HepG2 (cell line): ENCODE results near the gene SGPP1. TPM values are rescaled to one million over a fixed set of nuclear protein-coding genes. Genes with fewer than 3 reads are reported as not detected.

Source experiments
- ATAC-seq: fragments of 200-7000 bp; cut with Tn5 transposase; 3 replicates; pipeline ENCODE4 v1.9.1; 2020; ENCODE audit warnings: mild to moderate bottlenecking, moderate library complexity
- BruUV-seq: library from RNA; stranded (reverse); fragments of 400-500 nt; replicated peaks from 2 replicates; lab custom pipeline; 2021; lab: Mats Ljungman, UMichigan
- CTCF ChIA-PET: fragments of 300-600 bp; formaldehyde crosslinking; extraction: SDS; loops from one replicate; lab custom pipeline; 2021; ENCODE audit warnings: low total read pairs, inconsistent platforms, low intra/inter-chr PET ratio; lab: Yijun Ruan, JAX
- POLR2A ChIA-PET: fragments of 350-600 bp; sonication (Branson Sonifier 250); formaldehyde crosslinking; loops from one replicate; lab custom pipeline; 2020; ENCODE audit warnings: antibody characterized with exemption, inconsistent platforms; lab: Yijun Ruan, JAX
- DNase-seq: peaks from one replicate; pipeline ENCODE4 v3.0.0-alpha.2; 2015; ENCODE audit warnings: low spot score
- FAIRE-seq: peaks from 3 replicates; lab custom pipeline; 2011; peaks lifted over from hg19 to GRCh38; lab: Jason Lieb, UNC
- H2AFZ ChIP-seq: one replicate; pipeline ENCODE4 v1.6.1; 2011; ENCODE audit warnings: low read length, inconsistent platforms
- H3K27ac ChIP-seq: fragments of 300-600 bp; 3 replicates; pipeline ENCODE4 v1.8.0; 2011; ENCODE audit warnings: mixed run types, mild to moderate bottlenecking, mixed read lengths, low read length, inconsistent platforms; ENCODE audit not compliant: insufficient read depth; ENCODE audit errors: extremely low read length
- H3K27me3 ChIP-seq, 2 experiments: fragments of 200-600 bp in 1 of 2; 2 replicates in 1 of 2; 3 replicates in 1 of 2; pipeline versions ENCODE4 v1.6.0 to v1.8.0; 2011; ENCODE audit warnings: low read length in 2 of 2, mild to moderate bottlenecking in 2 of 2, moderate library complexity in 2 of 2, inconsistent platforms in 1 of 2; ENCODE audit not compliant: insufficient read depth in 2 of 2, control insufficient read depth in 1 of 2
- H3K36me3 ChIP-seq, 2 experiments: fragments of 200-600 bp in 1 of 2; replicated peaks in 1 of 2; 2 replicates in 1 of 2; 3 replicates in 1 of 2; pipeline versions ENCODE4 v1.5.1 to v1.8.0; 2011; ENCODE audit warnings: low read length in 2 of 2, inconsistent platforms in 1 of 2; ENCODE audit not compliant: insufficient read depth in 2 of 2, control insufficient read depth in 1 of 2
- H3K4me1 ChIP-seq: 2 replicates; pipeline ENCODE4 v1.5.1; 2012; ENCODE audit warnings: low read length, inconsistent platforms; ENCODE audit not compliant: insufficient read depth
- H3K4me2 ChIP-seq: 2 replicates; pipeline ENCODE4 v1.6.0; 2011; ENCODE audit warnings: low read depth, low read length, inconsistent platforms
- H3K4me3 ChIP-seq, 3 experiments: fragments of 200-600 bp in 1 of 3; sonication (generic), shearing (Covaris generic) in 1 of 3; replicated peaks in 1 of 3; 2 replicates each; pipeline ENCODE4 v1.5.1; 2011 to 2016; ENCODE audit warnings: low read length in 3 of 3, inconsistent platforms in 2 of 3, low read depth in 2 of 3, mild to moderate bottlenecking in 2 of 3, control low read depth in 1 of 3, mixed read lengths in 1 of 3; ENCODE audit not compliant: insufficient read depth in 1 of 3
- H3K79me2 ChIP-seq: one replicate; pipeline ENCODE4 v1.6.1; 2011; ENCODE audit warnings: low read length, inconsistent platforms; ENCODE audit not compliant: insufficient read depth
- H3K9ac ChIP-seq: 2 replicates; pipeline ENCODE4 v1.6.0; 2011; ENCODE audit warnings: mild to moderate bottlenecking, low read depth, low read length, inconsistent platforms; ENCODE audit not compliant: insufficient read depth
- H3K9me3 ChIP-seq: 2 replicates; pipeline ENCODE4 v1.5.1; 2012; ENCODE audit warnings: mild to moderate bottlenecking, low read length
- H4K20me1 ChIP-seq: 2 replicates; pipeline ENCODE4 v1.6.0; 2011; ENCODE audit warnings: inconsistent platforms, mild to moderate bottlenecking, low read length, moderate library complexity; ENCODE audit not compliant: insufficient read depth
- ARID5B ChIP-seq: IDR thresholded peaks from 2 replicates; pipeline ENCODE4 v1.4.0; 2020; ENCODE audit warnings: mild to moderate bottlenecking, missing genetic modification reagents
- HMG20B ChIP-seq: conservative IDR thresholded peaks from 2 replicates; pipeline ENCODE4 v1.6.1; 2016; ENCODE audit warnings: missing genetic modification reagents, missing compliant biosample characterization
- NR2F2 ChIP-seq: IDR thresholded peaks from 2 replicates; pipeline ENCODE4 v1.6.1; 2012; ENCODE audit warnings: low read depth, inconsistent platforms, borderline replicate concordance
- NR2F6 ChIP-seq, 2 experiments: IDR thresholded peaks; 2 replicates each; pipeline ENCODE4 v1.6.1; 2016; ENCODE audit warnings: antibody characterized with exemption in 1 of 2, mild to moderate bottlenecking in 1 of 2
- RNF219 ChIP-seq: sonication (generic); formaldehyde crosslinking; IDR thresholded peaks from 2 replicates; pipeline ENCODE4 v1.5.0; 2020; ENCODE audit warnings: mild to moderate bottlenecking, missing genetic modification reagents
- WGBS: methylation state at CpG from one replicate; pipeline ENCODE4 v1.1.6; 2017; ENCODE audit warnings: low lambda C conversion rate; 5-methylcytosine and 5-hydroxymethylcytosine counted together
- in situ Hi-C: cut with HindIII; loops from 2 replicates; pipeline ENCODE4 v1.10.0; 2017; ENCODE audit warnings: low pct_unique_long_range_greater_than_20kb; ENCODE audit not compliant: extremely low pct_ligation_motif_present
- intact Hi-C: fragments of 100-400 bp; cut with micrococcal nuclease; formaldehyde crosslinking; loops from one replicate; pipeline ENCODE4 v1.10.0; 2022; ENCODE audit not compliant: unreplicated experiment
- polyA plus RNA-seq, 8 experiments: library from polyadenylated mRNA; depleted of rRNA in 3 of 8; stranded (reverse) in 7 of 8; unstranded in 1 of 8; fragments of >200 nt; fragmentation: Illumina TruSeq in 4 of 8; extraction: Trizol in 4 of 8; gene quantifications; 2 replicates each; pipeline versions ENCODE4 v1.2.1 to v1.2.3, GENCODE V29; 2011 to 2016; ENCODE audit warnings: low read depth in 4 of 8, missing spikeins in 1 of 8, mixed read lengths in 1 of 8; ENCODE audit not compliant: insufficient read depth in 1 of 8
- total RNA-seq, 5 experiments: library from RNA; depleted of rRNA; stranded (reverse); fragments of >200 nt; fragmentation: Illumina TruSeq; extraction: Trizol; gene quantifications; 2 replicates each; pipeline ENCODE4 v1.2.3, GENCODE V29; 2016; ENCODE audit warnings: low read depth in 1 of 5

Gene SGPP1
- total and polyA plus RNA-seq, 2 of the 13 experiments (the other 11 are each of a cell fraction or from before 2014, with no cell fraction given) = 6.4 to 6.8 TPM

DNA sequence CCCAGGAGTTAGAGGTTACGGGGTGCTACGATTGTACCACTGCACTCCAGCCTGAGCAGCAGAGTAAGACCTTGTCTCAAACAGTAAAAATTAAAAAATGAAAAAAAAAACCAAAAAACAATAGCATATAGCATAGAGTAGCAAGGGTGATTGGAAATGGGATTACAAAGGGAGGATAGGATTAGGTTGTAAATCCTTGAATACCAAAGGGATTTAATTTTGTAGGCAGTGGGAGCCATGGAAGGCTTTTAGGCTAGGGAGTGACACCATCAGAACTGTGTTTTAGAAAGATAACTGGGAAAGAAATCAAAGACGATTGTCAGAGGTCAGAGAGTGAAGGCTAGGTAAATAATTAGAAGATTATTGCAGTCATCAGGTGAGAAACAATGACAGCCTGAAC, 2.8 kb upstream of the SGPP1 start:
- ATAC-seq (no peak), DNase-seq (no peak), FAIRE-seq (no peak)
- in situ Hi-C loops = no loop called here
- no peak overlapping the region for H3K9ac ChIP-seq
- BruUV-seq = no TSS peak
- peaks cover 0 to 10% of the 10 kb centered on the region in 2 experiments; a peak in 2 of 5 replicates for H3K27me3 ChIP-seq
- peaks cover 5% of the 10 kb centered on the region for H4K20me1 ChIP-seq
- H3K79me2 ChIP-seq = peaks cover 11% of the 10 kb centered on the region
- no peak overlapping the region for H3K4me2 ChIP-seq
- TF ChIP-seq RNF219 (CRISPR knock-in tag) (no peak), HMG20B (CRISPR knock-in tag) (no peak), ARID5B (CRISPR knock-in tag) (0 out of 2 replicates have a peak, but pooled peaks have one; percentile 9), NR2F6 (IDR thresholded peaks at IDR 0.05) (peak; percentile 21; the same call in 1 of the 2 replicates), NR2F6 (CRISPR knock-in tag; IDR thresholded peaks at IDR 0.05) (no peak), NR2F2 (0 out of 2 replicates have a peak, but pooled peaks have one; percentile 42)
- intact Hi-C loops = no loop called here
- ChIA-PET POLR2A (no interaction called here), CTCF (no interaction called here)
- 57% methylated on average over 3 of the region's 3 CpGs for WGBS
- H3K9me3 ChIP-seq = no peaks in the 10 kb centered on the region
- H2AFZ ChIP-seq = no peak overlapping the region
- peaks cover 33% of the 10 kb centered on the region for H3K4me1 ChIP-seq
- no peak overlapping the region for H3K27ac ChIP-seq
- H3K36me3 ChIP-seq = no peaks in the 10 kb centered on the region
- H3K4me3 ChIP-seq = no peak overlapping the region
